Tibial artery (tissue), 4 donors: ENCODE measurements around the gene PLLP.

Source experiments
- DNase-seq, 2 donors: peaks; one replicate each; pipeline ENCODE4 v3.0.0-alpha.2; 2019
- H3K27ac ChIP-seq, 2 donors: fragments of 200-600 bp; sonication (generic) in 1 of 2; 1 replicate in 1 of 2; 2 replicates in 1 of 2; pipeline ENCODE4 v1.5.1; 2018 to 2019; ENCODE audit warnings: mild to moderate bottlenecking in 1 of 2
- H3K27me3 ChIP-seq, 2 donors: fragments of 200-600 bp; sonication (generic) in 1 of 2; one replicate each; pipeline versions ENCODE4 v1.5.1 to v1.6.0; 2016 to 2019
- H3K36me3 ChIP-seq, 3 donors: fragments of 200-600 bp; sonication (generic) in 2 of 3; one replicate each; pipeline ENCODE4 v1.5.1; 2016 to 2019; ENCODE audit warnings: mild to moderate bottlenecking in 2 of 3
- H3K4me1 ChIP-seq, 4 donors: fragments of 200-600 bp; sonication (generic) in 2 of 4; 1 replicate in 3 of 4; 2 replicates in 1 of 4; pipeline ENCODE4 v1.5.1; 2016 to 2019
- H3K4me3 ChIP-seq, 2 donors: fragments of 200-600 bp; sonication (generic) in 1 of 2; 1 replicate in 1 of 2; 2 replicates in 1 of 2; pipeline ENCODE4 v1.5.1; 2018 to 2019; ENCODE audit warnings: mild to moderate bottlenecking in 2 of 2
- H3K9me3 ChIP-seq, 3 donors: fragments of 200-600 bp; sonication (generic) in 1 of 3; one replicate each; pipeline ENCODE4 v1.5.1; 2016 to 2019
- intact Hi-C: fragments of 100-400 bp; cut with DNase I; formaldehyde crosslinking; loops from one replicate; pipeline ENCODE4 v1.15.0; 2023; ENCODE audit warnings: low total_unique reads
- TF ChIP-seq, protein P1 (sequence below), 2 experiments: fragments of 200-600 bp in 1 of 2; fragments of 450-650 bp in 1 of 2; IDR thresholded peaks; one replicate each; pipeline ENCODE4 v1.5.1; 2017 to 2019; ENCODE audit warnings: antibody characterized with exemption in 2 of 2, mild to moderate bottlenecking in 1 of 2, moderate library complexity in 1 of 2

Gene PLLP

GRCh38 chr16:57209780-57210179 lies 74.7 kb downstream of the PLLP start:
- intact Hi-C loops, result no loop called here
- Histone ChIP-seq H3K27ac (no peak overlapping the region), H3K36me3 (peaks cover 73 to 93% (median 89%) of the 10 kb centered on the region in 3 donors), H3K4me3 (no peak overlapping the region), H3K27me3 (no peaks in the 10 kb centered on the region), H3K9me3 (no peaks in the 10 kb centered on the region), H3K4me1 (no peaks in the 10 kb centered on the region)
- TF ChIP-seq, protein P1, sequence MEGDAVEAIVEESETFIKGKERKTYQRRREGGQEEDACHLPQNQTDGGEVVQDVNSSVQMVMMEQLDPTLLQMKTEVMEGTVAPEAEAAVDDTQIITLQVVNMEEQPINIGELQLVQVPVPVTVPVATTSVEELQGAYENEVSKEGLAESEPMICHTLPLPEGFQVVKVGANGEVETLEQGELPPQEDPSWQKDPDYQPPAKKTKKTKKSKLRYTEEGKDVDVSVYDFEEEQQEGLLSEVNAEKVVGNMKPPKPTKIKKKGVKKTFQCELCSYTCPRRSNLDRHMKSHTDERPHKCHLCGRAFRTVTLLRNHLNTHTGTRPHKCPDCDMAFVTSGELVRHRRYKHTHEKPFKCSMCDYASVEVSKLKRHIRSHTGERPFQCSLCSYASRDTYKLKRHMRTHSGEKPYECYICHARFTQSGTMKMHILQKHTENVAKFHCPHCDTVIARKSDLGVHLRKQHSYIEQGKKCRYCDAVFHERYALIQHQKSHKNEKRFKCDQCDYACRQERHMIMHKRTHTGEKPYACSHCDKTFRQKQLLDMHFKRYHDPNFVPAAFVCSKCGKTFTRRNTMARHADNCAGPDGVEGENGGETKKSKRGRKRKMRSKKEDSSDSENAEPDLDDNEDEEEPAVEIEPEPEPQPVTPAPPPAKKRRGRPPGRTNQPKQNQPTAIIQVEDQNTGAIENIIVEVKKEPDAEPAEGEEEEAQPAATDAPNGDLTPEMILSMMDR (IDR thresholded peaks at IDR 0.05), result no peak
- DNase-seq, result no peak

- TF ChIP-seq, protein P1 (IDR thresholded peaks at IDR 0.05), result no peak
- Histone ChIP-seq H3K9me3 (no peaks in the 10 kb centered on the region), H3K27ac (no peak overlapping the region), H3K4me1 (no peaks in the 10 kb centered on the region), H3K27me3 (no peaks in the 10 kb centered on the region), H3K36me3 (peaks cover 68 to 88% (median 84%) of the 10 kb centered on the region in 3 donors), H3K4me3 (no peak overlapping the region)
- no peak for DNase-seq
- intact Hi-C loops, result no loop called here
These were observed 75.5 kb downstream of the PLLP start for GRCh38 chr16:57208926-57209325.
